ACHN (cell line): ENCODE measurements around the gene PFDN4.
"Not testable (repeated sequence)": the region's sequence is repeated elsewhere in the genome, so short reads cannot be mapped to it uniquely, and the experiment has no call there.

Experiments
- DNase-seq: peaks from one replicate; pipeline ENCODE4 v3.0.0-alpha.2; 2015
- in situ Hi-C: cut with HindIII; loops from 2 replicates; pipeline ENCODE4 v1.10.0; 2017; ENCODE audit warnings: low sequenced_read_pairs, low pct_ligation_motif_present, low pct_unique_long_range_greater_than_20kb

Gene PFDN4

GRCh38 chr20:54218470-54218869 is 10.6 kb downstream of the PFDN4 start:
- in situ Hi-C loops, result no loop called here
- DNase-seq, result no peak

GRCh38 chr20:54219751-54220426 is 12.0 kb downstream of the PFDN4 start:
- peak; percentile 53 for DNase-seq
- in situ Hi-C loops, result no loop called here

GRCh38 chr20:54220722-54221121 is 12.8 kb downstream of the PFDN4 start:
- DNase-seq, result no peak
- in situ Hi-C loops, result no loop called here

GRCh38 chr20:54221353-54221752 is 13.5 kb downstream of the PFDN4 start:
- in situ Hi-C loops, result no loop called here
- no peak for DNase-seq

- in situ Hi-C loops, result no loop called here
- DNase-seq, result no peak
These were observed 14.4 kb downstream of the PFDN4 start for GRCh38 chr20:54221996-54222890.

GRCh38 chr20:54223285-54223684 is 15.4 kb downstream of the PFDN4 start:
- in situ Hi-C loops, result no loop called here
- DNase-seq, result no peak

GRCh38 chr20:54223751-54224150 is 15.9 kb downstream of the PFDN4 start:
- DNase-seq, result no peak
- in situ Hi-C loops, result no loop called here

GRCh38 chr20:54224642-54225041 is 16.8 kb downstream of the PFDN4 start:
- DNase-seq, in situ Hi-C loops: not testable (repeated sequence)

GRCh38 chr20:54227241-54227640 is 19.4 kb downstream of the PFDN4 start:
- in situ Hi-C loops, result no loop called here
- DNase-seq, result no peak

- in situ Hi-C loops, result no loop called here
- DNase-seq, result no peak
These were observed 19.9 kb downstream of the PFDN4 start for GRCh38 chr20:54227751-54228150.

GRCh38 chr20:54228841-54229240 is 21.0 kb downstream of the PFDN4 start:
- no peak for DNase-seq
- in situ Hi-C loops, result no loop called here

- in situ Hi-C loops, result no loop called here
These were observed 21.8 kb downstream of the PFDN4 start for GRCh38 chr20:54229566-54230160.

GRCh38 chr20:54231036-54231435 is 23.1 kb downstream of the PFDN4 start:
- in situ Hi-C loops, result no loop called here
- DNase-seq, result no peak

More at GRCh38 chr20:54229566-54230160, 21.8 kb downstream of the PFDN4 start:
- DNase-seq, result no peak

GRCh38 chr20:54234991-54235390 is 27.1 kb downstream of the PFDN4 start:
- in situ Hi-C loops, result no loop called here
- no peak for DNase-seq

- in situ Hi-C loops, result no loop called here
- no peak for DNase-seq
These were observed 29.4 kb downstream of the PFDN4 start for GRCh38 chr20:54237116-54237943.

- no peak for DNase-seq
- in situ Hi-C loops, result no loop called here
These were observed 36.2 kb downstream of the PFDN4 start for GRCh38 chr20:54244113-54244512.

GRCh38 chr20:54248705-54249104 is 40.8 kb downstream of the PFDN4 start:
- in situ Hi-C loops, DNase-seq: not testable (repeated sequence)

- no peak for DNase-seq
- in situ Hi-C loops, result no loop called here
These were observed 42.8 kb downstream of the PFDN4 start for GRCh38 chr20:54250691-54251090.

GRCh38 chr20:54251096-54251495 is 43.2 kb downstream of the PFDN4 start:
- no peak for DNase-seq

More at GRCh38 chr20:54251096-54251495, 43.2 kb downstream of the PFDN4 start:
- in situ Hi-C loops, result no loop called here
